Spleen (tissue), 11 donors: ENCODE data around the gene MCUR1. TPM values are rescaled to one million over a fixed set of nuclear protein-coding genes. Genes with fewer than 3 reads are reported as not detected.
"Not testable (repeated sequence)": the region's sequence is repeated elsewhere in the genome, so short reads cannot be mapped to it uniquely, and the experiment has no call there.

Experiments used
- DNase-seq: peaks from one replicate; pipeline ENCODE4 v3.0.0-alpha.2; 2020
- H3K27ac ChIP-seq, 8 donors: fragments of 200-600 bp; sonication (generic) in 7 of 8; 1 replicate in 4 of 8; 2 replicates in 4 of 8; pipeline versions ENCODE4 v1.5.0 to v1.8.0; 2016 to 2021; ENCODE audit warnings: inconsistent platforms in 4 of 8, mild to moderate bottlenecking in 4 of 8, moderate library complexity in 1 of 8
- H3K27me3 ChIP-seq, 7 donors: fragments of 200-600 bp; sonication (generic) in 6 of 7; replicated peaks in 1 of 7; 1 replicate in 4 of 7; 2 replicates in 3 of 7; pipeline versions ENCODE4 v1.5.0 to v1.8.0; 2016 to 2021; ENCODE audit warnings: inconsistent platforms in 3 of 7, mild to moderate bottlenecking in 1 of 7
- H3K36me3 ChIP-seq, 6 donors: fragments of 200-600 bp; sonication (generic) in 5 of 6; 1 replicate in 4 of 6; 2 replicates in 2 of 6; pipeline versions ENCODE4 v1.5.0 to v1.8.0; 2016 to 2021; ENCODE audit warnings: inconsistent platforms in 2 of 6
- H3K4me1 ChIP-seq, 6 donors: fragments of 200-600 bp; sonication (generic) in 5 of 6; 1 replicate in 3 of 6; 2 replicates in 3 of 6; pipeline versions ENCODE4 v1.5.0 to v1.8.0; 2016 to 2021; ENCODE audit warnings: inconsistent platforms in 3 of 6
- H3K4me3 ChIP-seq, 8 donors: fragments of 200-600 bp; sonication (generic) in 7 of 8; 1 replicate in 4 of 8; 2 replicates in 4 of 8; pipeline versions ENCODE4 v1.5.0 to v1.8.0; 2016 to 2021; ENCODE audit warnings: inconsistent platforms in 4 of 8, mild to moderate bottlenecking in 4 of 8, moderate library complexity in 2 of 8
- H3K9me3 ChIP-seq, 8 donors: fragments of 200-600 bp; sonication (generic) in 7 of 8; 1 replicate in 4 of 8; 2 replicates in 4 of 8; pipeline versions ENCODE4 v1.5.0 to v1.8.0; 2016 to 2021; ENCODE audit warnings: inconsistent platforms in 4 of 8
- POLR2A ChIP-seq, 3 donors: fragments of 450-650 bp; IDR thresholded peaks; one replicate each; pipeline ENCODE4 v1.5.1; 2017; ENCODE audit warnings: antibody characterized with exemption in 3 of 3, mild to moderate bottlenecking in 1 of 3
- POLR2AphosphoS5 ChIP-seq, 3 donors: sonication (generic); formaldehyde crosslinking; IDR thresholded peaks; one replicate each; pipeline ENCODE4 v1.5.1; 2017; ENCODE audit warnings: antibody characterized with exemption in 3 of 3
- WGBS, 5 donors: extraction: QIAGEN DNeasy Blood & Tissue Kit in 3 of 5; methylation state at CpG; one replicate each; pipeline versions ENCODE4 v1.1.5 to v1.1.7; 2013 to 2018; 5-methylcytosine and 5-hydroxymethylcytosine counted together
- intact Hi-C: fragments of 100-400 bp; cut with DNase I; formaldehyde crosslinking; loops from one replicate; pipeline ENCODE4 v1.15.0; 2023; ENCODE audit warnings: low total_unique reads
- polyA plus RNA-seq, 3 donors: library from polyadenylated mRNA; stranded (reverse); fragments of 200-250 nt; gene quantifications; one replicate each; pipeline ENCODE4 v1.2.1, GENCODE V29; 2013
- total RNA-seq, 7 donors: library from RNA; depleted of rRNA in 3 of 7; stranded (reverse); fragments of >200 nt in 3 of 7; fragmentation: NEBNext Ultra II Directional in 4 of 7; extraction: Animal tissue kit (Norgen Biotek cat#: 25700) in 4 of 7; gene quantifications; one replicate each; pipeline versions ENCODE4 v1.1.0 to v1.2.1, GENCODE V29; 2016 to 2021
- TF ChIP-seq, protein P1 (sequence below), 11 experiments: fragments of 200-600 bp in 7 of 11; fragments of 450-650 bp in 4 of 11; sonication (generic) in 4 of 11; IDR thresholded peaks in 8 of 11; conservative IDR thresholded peaks in 3 of 11; 1 replicate in 7 of 11; 2 replicates in 4 of 11; pipeline versions ENCODE4 v1.4.0 to v1.8.0; 2016 to 2021; ENCODE audit warnings: antibody characterized with exemption in 11 of 11, inconsistent platforms in 4 of 11, mild to moderate bottlenecking in 1 of 11
- donor health status: healthy with polysubstance abuse.
- donor health status: DM: no; HTN: no; CAD: no; lungs with moderate emphysema.
- donor health status: DM: no; HTN: no; CAD: no.
- donor health status: Bipolar disorder and iron deficiency.
- donor health status: healthy.
- donor health status: DM: no; HTN: no; CAD: no.
- donor health status: DM: yes; HTN: yes; CAD: no.

Gene MCUR1
- total and polyA plus RNA-seq, 10 donors, result 9.2 to 22.4 (median 12.1) TPM

GRCh38 chr6:13794184-13794583 is 20.2 kb downstream of the MCUR1 start:
- Histone ChIP-seq H3K9me3 (no peaks in the 10 kb centered on the region), H3K36me3 (peaks cover 2 to 80% (median 37%) of the 10 kb centered on the region in 6 donors), H3K27me3 (no peaks in the 10 kb centered on the region), H3K4me3 (no peak overlapping the region), H3K27ac (no peak overlapping the region), H3K4me1 (peaks cover 0 to 14% (median 0%) of the 10 kb centered on the region in 6 donors)
- intact Hi-C loops, result loop anchor here (10.0 kb wide), 1 partner anchor 271 kb away; no protein-coding TSS in a partner anchor
- TF ChIP-seq, protein P1, sequence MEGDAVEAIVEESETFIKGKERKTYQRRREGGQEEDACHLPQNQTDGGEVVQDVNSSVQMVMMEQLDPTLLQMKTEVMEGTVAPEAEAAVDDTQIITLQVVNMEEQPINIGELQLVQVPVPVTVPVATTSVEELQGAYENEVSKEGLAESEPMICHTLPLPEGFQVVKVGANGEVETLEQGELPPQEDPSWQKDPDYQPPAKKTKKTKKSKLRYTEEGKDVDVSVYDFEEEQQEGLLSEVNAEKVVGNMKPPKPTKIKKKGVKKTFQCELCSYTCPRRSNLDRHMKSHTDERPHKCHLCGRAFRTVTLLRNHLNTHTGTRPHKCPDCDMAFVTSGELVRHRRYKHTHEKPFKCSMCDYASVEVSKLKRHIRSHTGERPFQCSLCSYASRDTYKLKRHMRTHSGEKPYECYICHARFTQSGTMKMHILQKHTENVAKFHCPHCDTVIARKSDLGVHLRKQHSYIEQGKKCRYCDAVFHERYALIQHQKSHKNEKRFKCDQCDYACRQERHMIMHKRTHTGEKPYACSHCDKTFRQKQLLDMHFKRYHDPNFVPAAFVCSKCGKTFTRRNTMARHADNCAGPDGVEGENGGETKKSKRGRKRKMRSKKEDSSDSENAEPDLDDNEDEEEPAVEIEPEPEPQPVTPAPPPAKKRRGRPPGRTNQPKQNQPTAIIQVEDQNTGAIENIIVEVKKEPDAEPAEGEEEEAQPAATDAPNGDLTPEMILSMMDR (IDR thresholded peaks at IDR 0.05 in 8 of 11, conservative IDR thresholded peaks at IDR 0.05 in 3 of 11), result no peak
- no peak for DNase-seq
- WGBS, 5 donors, result 55 to 68% (median 59%) methylated on average over 5 of the region's 5 CpGs

- Histone ChIP-seq H3K27me3 (no peaks in the 10 kb centered on the region), H3K36me3 (peaks cover 0 to 74% (median 26%) of the 10 kb centered on the region in 6 donors), H3K4me3 (no peak overlapping the region), H3K27ac (no peak overlapping the region), H3K9me3 (no peaks in the 10 kb centered on the region), H3K4me1 (peaks cover 0 to 7% (median 0%) of the 10 kb centered on the region in 6 donors)
- no peak for DNase-seq
- intact Hi-C loops, result loop anchor here (10.0 kb wide), 1 partner anchor 275 kb away; no protein-coding TSS in a partner anchor
- 87 to 91% (median 88%) methylated on average over 1 of the region's 1 CpG for WGBS, 5 donors
- TF ChIP-seq, protein P1 (IDR thresholded peaks at IDR 0.05 in 8 of 11, conservative IDR thresholded peaks at IDR 0.05 in 3 of 11), result no peak
- TF ChIP-seq POLR2AphosphoS5 (IDR thresholded peaks at IDR 0.05), result no peak
- TF ChIP-seq POLR2A (IDR thresholded peaks at IDR 0.05), result no peak
These were observed 24.6 kb downstream of the MCUR1 start for GRCh38 chr6:13789746-13790145.

DNA sequence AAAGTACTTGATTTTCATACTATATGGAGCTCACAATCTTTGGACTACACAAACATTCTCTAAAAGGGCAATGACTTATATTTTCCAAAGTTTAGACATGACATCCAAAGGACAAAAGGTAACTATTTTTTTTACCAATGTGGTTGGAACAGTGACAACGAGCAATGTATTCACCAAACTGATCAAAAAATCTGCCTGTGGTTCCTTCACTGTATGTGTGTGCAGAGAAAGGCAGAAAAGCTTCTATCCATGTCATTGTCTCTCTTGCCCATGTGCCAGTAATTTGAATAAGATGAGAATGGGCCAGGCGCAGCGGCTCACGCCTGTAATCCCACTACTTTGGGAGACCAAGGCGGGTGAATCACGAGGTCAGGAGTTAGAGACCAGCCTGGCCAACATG is 25.5 kb downstream of the MCUR1 start:
- H3K36me3 ChIP-seq, result peaks cover 0 to 70% (median 26%) of the 10 kb centered on the region in 6 donors
- no peak overlapping the region for H3K4me3 ChIP-seq
- no peaks in the 10 kb centered on the region for H3K9me3 ChIP-seq
- intact Hi-C loops, result no loop called here
- WGBS, 5 donors, result 89 to 98% (median 96%) methylated on average over 6 of the region's 6 CpGs
- H3K27me3 ChIP-seq, result no peaks in the 10 kb centered on the region
- no peak for TF ChIP-seq POLR2A (IDR thresholded peaks at IDR 0.05)
- TF ChIP-seq, protein P1 (IDR thresholded peaks at IDR 0.05 in 8 of 11, conservative IDR thresholded peaks at IDR 0.05 in 3 of 11), result no peak
- TF ChIP-seq POLR2AphosphoS5 (IDR thresholded peaks at IDR 0.05), result no peak
- H3K4me1 ChIP-seq, result no peaks in the 10 kb centered on the region
- no peak for DNase-seq
- no peak overlapping the region for H3K27ac ChIP-seq

DNA sequence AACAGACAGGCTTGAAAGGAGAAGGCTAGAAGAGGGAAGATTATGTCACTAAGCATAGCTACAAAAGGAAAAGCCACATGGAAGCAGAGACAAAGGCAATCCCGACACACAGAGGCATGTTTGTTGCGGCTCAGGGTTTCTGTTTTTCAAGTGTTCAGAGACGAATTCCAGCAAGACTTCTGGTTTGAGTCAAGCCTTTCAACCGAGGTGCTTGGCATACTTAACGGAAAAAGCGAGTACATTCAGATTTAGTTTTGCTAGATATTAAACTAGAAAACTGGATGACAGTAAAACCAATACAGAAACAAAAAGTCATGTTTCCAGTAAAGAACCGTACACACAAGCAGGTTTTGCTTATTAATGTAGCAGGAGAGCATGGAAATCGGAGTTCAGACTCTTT is 27.2 kb downstream of the MCUR1 start:
- Histone ChIP-seq H3K36me3 (peaks cover 0 to 53% (median 19%) of the 10 kb centered on the region in 6 donors), H3K27me3 (no peaks in the 10 kb centered on the region), H3K4me1 (no peaks in the 10 kb centered on the region), H3K9me3 (no peaks in the 10 kb centered on the region), H3K27ac (no peak overlapping the region), H3K4me3 (no peak overlapping the region)
- intact Hi-C loops, result no loop called here
- 64 to 77% (median 76%) methylated on average over 8 of the region's 8 CpGs for WGBS, 5 donors
- TF ChIP-seq, protein P1 (IDR thresholded peaks at IDR 0.05 in 8 of 11, conservative IDR thresholded peaks at IDR 0.05 in 3 of 11), result no peak
- no peak for TF ChIP-seq POLR2AphosphoS5 (IDR thresholded peaks at IDR 0.05)
- TF ChIP-seq POLR2A (IDR thresholded peaks at IDR 0.05), result no peak
- DNase-seq, result no peak

- H3K27me3 ChIP-seq, DNase-seq, H3K36me3 ChIP-seq, H3K27ac ChIP-seq, H3K9me3 ChIP-seq, H3K4me1 ChIP-seq, intact Hi-C loops, H3K4me3 ChIP-seq: not testable (repeated sequence)
- 88 to 96% (median 91%) methylated on average over 8 of the region's 8 CpGs for WGBS, 5 donors
These were observed 34.2 kb downstream of the MCUR1 start for GRCh38 chr6:13780162-13780561.
